Fibroblast of the aortic adventitia (primary cell): ENCODE results near the gene TBX5. TPM values are rescaled to one million over a fixed set of nuclear protein-coding genes. Genes with fewer than 3 reads are reported as not detected.
"Not testable (repeated sequence)": the region's sequence is repeated elsewhere in the genome, so short reads cannot be mapped to it uniquely, and the experiment has no call there.

ENCODE experiments used
- DNase-seq: peaks from one replicate; pipeline ENCODE4 v3.0.0-alpha.2; 2010; ENCODE audit warnings: low read depth
- H3K4me3 ChIP-seq: 2 replicates; pipeline ENCODE4 v1.5.1; 2011; ENCODE audit warnings: low read depth, mild to moderate bottlenecking, control low read depth, low read length, moderate library complexity
- CTCF ChIP-seq: IDR thresholded peaks from 2 replicates; pipeline ENCODE4 v1.5.1; 2011; ENCODE audit warnings: mild to moderate bottlenecking, low read length, control low read depth, inconsistent platforms; ENCODE audit not compliant: insufficient read depth
- total RNA-seq: library from RNA; depleted of rRNA; stranded (reverse); fragments of >200 nt; gene quantifications from 2 replicates; pipeline ENCODE4 v1.2.3, GENCODE V29; 2012; ENCODE audit warnings: low replicate concordance

TBX5 gene
- total RNA-seq, 1 donor, result not detected

- H3K4me3 ChIP-seq, result no peak overlapping the region
- TF ChIP-seq CTCF, result no peak
- DNase-seq, result no peak
Measured at GRCh38 chr12:114355389-114356088, 50.4 kb downstream of the TBX5 start.

- not testable (repeated sequence) for DNase-seq
Measured at GRCh38 chr12:114349239-114349638, 56.7 kb downstream of the TBX5 start.

GRCh38 chr12:114347861-114348260, 58.1 kb downstream of the TBX5 start:
- no peak for DNase-seq
- no peak for TF ChIP-seq CTCF
- H3K4me3 ChIP-seq, result no peak overlapping the region

More at GRCh38 chr12:114349239-114349638, 56.7 kb downstream of the TBX5 start:
- H3K4me3 ChIP-seq, result not testable (repeated sequence)

GRCh38 chr12:114344831-114345230, 61.1 kb downstream of the TBX5 start:
- TF ChIP-seq CTCF, result no peak
- no peak overlapping the region for H3K4me3 ChIP-seq
- no peak for DNase-seq

GRCh38 chr12:114344303-114344663, 61.7 kb downstream of the TBX5 start:
- no peak overlapping the region for H3K4me3 ChIP-seq
- no peak for TF ChIP-seq CTCF
- no peak for DNase-seq

GRCh38 chr12:114343585-114344302, 62.2 kb downstream of the TBX5 start:
- no peak for TF ChIP-seq CTCF
- no peak overlapping the region for H3K4me3 ChIP-seq
- no peak for DNase-seq

- TF ChIP-seq CTCF, result no peak
- DNase-seq, result no peak
- H3K4me3 ChIP-seq, result no peak overlapping the region
Measured at GRCh38 chr12:114342656-114343055, 63.3 kb downstream of the TBX5 start.
